Vagina (tissue), 2 donors: Measurements from ENCODE around the gene TAX1BP3. TPM values are rescaled to one million over a fixed set of nuclear protein-coding genes. Genes with fewer than 3 reads are reported as not detected.

Experiments used
- DNase-seq, 2 donors: peaks; one replicate each; pipeline ENCODE4 v3.0.0-alpha.2; 2017; ENCODE audit errors: extremely low spot score in 2 of 2
- H3K27ac ChIP-seq: fragments of 200-600 bp; sonication (generic); one replicate; pipeline ENCODE4 v1.5.1; 2019
- H3K27me3 ChIP-seq: fragments of 200-600 bp; sonication (generic); one replicate; pipeline ENCODE4 v1.5.1; 2019
- H3K36me3 ChIP-seq, 2 donors: fragments of 200-600 bp; sonication (generic); one replicate each; pipeline ENCODE4 v1.5.1; 2017 to 2019
- H3K4me1 ChIP-seq: fragments of 200-600 bp; sonication (generic); one replicate; pipeline ENCODE4 v1.5.1; 2019
- H3K4me3 ChIP-seq, 2 donors: fragments of 200-600 bp; sonication (generic); 1 replicate in 1 of 2; 2 replicates in 1 of 2; pipeline ENCODE4 v1.5.1; 2016 to 2019
- H3K9me3 ChIP-seq: fragments of 200-600 bp; sonication (generic); one replicate; pipeline ENCODE4 v1.5.1; 2019
- CTCF ChIP-seq, 3 experiments: fragments of 450-650 bp in 2 of 3; fragments of 200-600 bp in 1 of 3; sonication (generic) in 1 of 3; IDR thresholded peaks; one replicate each; pipeline ENCODE4 v1.5.1; 2017 to 2019; ENCODE audit warnings: antibody characterized with exemption in 3 of 3, mild to moderate bottlenecking in 2 of 3, moderate library complexity in 2 of 3
- POLR2A ChIP-seq, 2 donors: fragments of 450-650 bp; IDR thresholded peaks; one replicate each; pipeline ENCODE4 v1.6.1; 2017; ENCODE audit warnings: antibody characterized with exemption in 2 of 2, mild to moderate bottlenecking in 2 of 2, moderate library complexity in 2 of 2
- POLR2AphosphoS5 ChIP-seq, 2 donors: sonication (generic); formaldehyde crosslinking; IDR thresholded peaks; one replicate each; pipeline ENCODE4 v1.9.0; 2017; ENCODE audit warnings: antibody characterized with exemption in 2 of 2, mild to moderate bottlenecking in 2 of 2, low read depth in 1 of 2; ENCODE audit not compliant: insufficient read depth in 1 of 2
- intact Hi-C: fragments of 100-400 bp; cut with DNase I; formaldehyde crosslinking; loops from one replicate; pipeline ENCODE4 v1.15.1; 2023
- total RNA-seq: library from RNA; depleted of rRNA; stranded (reverse); fragments of >200 nt; gene quantifications from one replicate; pipeline ENCODE4 v1.2.3, GENCODE V29; 2016

Gene TAX1BP3
- total RNA-seq, 1 donor from 2014 or later = 78.1 TPM

- Histone ChIP-seq H3K27me3 (no peaks in the 10 kb centered on the region), H3K27ac (no peak overlapping the region), H3K4me1 (no peaks in the 10 kb centered on the region), H3K9me3 (no peaks in the 10 kb centered on the region), H3K36me3 (no peaks in the 10 kb centered on the region), H3K4me3 (no peak overlapping the region)
- TF ChIP-seq POLR2AphosphoS5 (IDR thresholded peaks at IDR 0.05; ENCODE audit: insufficient read depth in 1 of 2, low read depth in 1 of 2) (no peak), POLR2A (IDR thresholded peaks at IDR 0.05) (no peak), CTCF (IDR thresholded peaks at IDR 0.05) (no peak)
- DNase-seq = no peak
- intact Hi-C loops = no loop called here
These were observed 9.9 kb upstream of the TAX1BP3 start for GRCh38 chr17:3678095-3678820.

GRCh38 chr17:3675886-3676285 is 7.5 kb upstream of the TAX1BP3 start:
- no peak for TF ChIP-seq POLR2AphosphoS5 (IDR thresholded peaks at IDR 0.05; ENCODE audit: insufficient read depth in 1 of 2, low read depth in 1 of 2)
- TF ChIP-seq POLR2A (IDR thresholded peaks at IDR 0.05) = no peak
- no peak for TF ChIP-seq CTCF (IDR thresholded peaks at IDR 0.05)
- Histone ChIP-seq H3K9me3 (no peaks in the 10 kb centered on the region), H3K27me3 (no peaks in the 10 kb centered on the region), H3K4me1 (no peaks in the 10 kb centered on the region), H3K36me3 (no peaks in the 10 kb centered on the region), H3K27ac (no peak overlapping the region), H3K4me3 (no peak overlapping the region)
- DNase-seq = no peak
- intact Hi-C loops = no loop called here

GRCh38 chr17:3672571-3672970 is 4.2 kb upstream of the TAX1BP3 start:
- Histone ChIP-seq H3K27ac (no peak overlapping the region), H3K4me3 (no peak overlapping the region), H3K36me3 (no peaks in the 10 kb centered on the region), H3K27me3 (no peaks in the 10 kb centered on the region), H3K4me1 (peaks cover 16% of the 10 kb centered on the region), H3K9me3 (no peaks in the 10 kb centered on the region)
- DNase-seq = no peak
- intact Hi-C loops = no loop called here
- TF ChIP-seq CTCF (IDR thresholded peaks at IDR 0.05) (no peak), POLR2AphosphoS5 (IDR thresholded peaks at IDR 0.05; ENCODE audit: insufficient read depth in 1 of 2, low read depth in 1 of 2) (no peak), POLR2A (IDR thresholded peaks at IDR 0.05) (no peak)

- DNase-seq = no peak
- TF ChIP-seq CTCF (IDR thresholded peaks at IDR 0.05) = no peak
- TF ChIP-seq POLR2A (IDR thresholded peaks at IDR 0.05) = no peak
- TF ChIP-seq POLR2AphosphoS5 (IDR thresholded peaks at IDR 0.05; ENCODE audit: insufficient read depth in 1 of 2, low read depth in 1 of 2) = no peak
- Histone ChIP-seq H3K4me3 (peak overlapping the region; percentile 76 to 98), H3K4me1 (peaks cover 46% of the 10 kb centered on the region), H3K9me3 (no peaks in the 10 kb centered on the region), H3K27me3 (no peaks in the 10 kb centered on the region), H3K36me3 (peaks cover 0 to 7% of the 10 kb centered on the region in 2 donors), H3K27ac (no peak overlapping the region)
- intact Hi-C loops = no loop called here
These were observed 1.2 kb upstream of the TAX1BP3 start for GRCh38 chr17:3669548-3669947.

GRCh38 chr17:3669085-3669347 is 638 bp upstream of the TAX1BP3 start:
- H3K36me3 ChIP-seq = peaks cover 0 to 12% of the 10 kb centered on the region in 2 donors
- intact Hi-C loops = no loop called here

More at GRCh38 chr17:3669085-3669347, 638 bp upstream of the TAX1BP3 start:
- Histone ChIP-seq H3K27me3 (no peaks in the 10 kb centered on the region), H3K9me3 (no peaks in the 10 kb centered on the region), H3K4me3 (peak overlapping the region; percentile 76 to 98), H3K4me1 (peaks cover 49% of the 10 kb centered on the region), H3K27ac (peak overlapping the region; percentile 97)
- DNase-seq = no peak
- TF ChIP-seq POLR2A (IDR thresholded peaks at IDR 0.05) (no peak), CTCF (IDR thresholded peaks at IDR 0.05) (no peak), POLR2AphosphoS5 (IDR thresholded peaks at IDR 0.05; ENCODE audit: insufficient read depth in 1 of 2, low read depth in 1 of 2) (no peak)
